Activated T-helper 1 cell treated with anti-CD3 and anti-CD28 coated beads, Interleukin-2, amount 50 U/mL, for 16 hours (primary cell): ENCODE results near the gene NUP62CL.
"Not testable (repeated sequence)": the region's sequence is repeated elsewhere in the genome, so short reads cannot be mapped to it uniquely, and the experiment has no call there.

ENCODE experiments used
- DNase-seq, 2 donors: peaks; one replicate each; pipeline ENCODE4 v3.0.0-alpha.2; 2020; ENCODE audit warnings: low read depth in 1 of 2, low spot score in 1 of 2

The NUP62CL gene

DNA sequence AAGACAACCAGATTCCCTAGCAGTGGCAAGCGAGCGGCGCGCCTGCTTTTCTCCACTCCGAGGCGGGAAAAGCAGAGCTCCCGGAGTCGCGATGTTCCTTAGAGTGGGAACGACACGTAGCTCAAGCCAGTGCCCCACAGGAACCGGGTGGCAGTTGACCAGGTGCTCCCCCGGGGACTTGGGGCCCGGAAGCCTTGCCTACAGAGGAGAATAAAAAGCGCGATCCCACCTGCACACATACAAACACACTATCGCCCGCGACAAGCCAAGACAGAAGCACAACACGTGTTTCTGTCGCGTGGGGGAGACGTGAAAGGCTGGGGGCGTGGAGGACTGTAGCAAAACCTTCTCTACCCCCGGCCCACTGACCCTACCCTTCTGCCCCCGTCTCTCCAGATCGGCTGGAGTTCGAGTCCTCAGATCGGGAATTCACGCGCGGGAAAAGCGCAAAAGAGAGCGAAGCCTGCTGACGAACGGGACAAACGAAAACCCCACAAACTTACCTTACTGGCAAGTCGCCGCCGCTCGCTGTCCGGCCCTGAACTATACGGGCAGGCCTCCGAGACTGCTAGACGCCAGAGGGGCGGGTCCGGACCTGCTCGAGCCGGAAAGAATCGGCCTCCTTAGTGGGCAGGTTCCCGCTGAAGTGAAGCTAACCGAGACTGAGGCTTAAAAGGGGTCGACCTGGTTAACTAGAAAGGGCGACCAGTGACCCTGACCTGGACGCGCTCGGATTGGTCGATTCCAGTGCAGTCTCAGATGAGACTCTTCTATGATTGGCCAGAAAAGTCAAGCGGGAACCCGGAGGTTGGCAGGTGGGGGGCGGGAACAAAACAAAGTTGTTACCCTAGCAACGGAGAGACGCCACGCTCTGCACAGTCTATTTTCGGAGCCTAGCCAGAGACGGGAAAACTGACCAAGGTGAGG lies at the start of gene NUP62CL, which contains the start of gene DNAAF6:
TSS of gene NUP62CL (minus strand) at position 664 of the 927 bp plus-strand sequence. CDS start 31,287 bp downstream, outside the sequence.
TSS of gene DNAAF6 (plus strand) at position 842 of the 927 bp plus-strand sequence. CDS start 6,265 bp downstream, outside the sequence.
- DNase-seq, result peak; percentile 17 to 39

DNA sequence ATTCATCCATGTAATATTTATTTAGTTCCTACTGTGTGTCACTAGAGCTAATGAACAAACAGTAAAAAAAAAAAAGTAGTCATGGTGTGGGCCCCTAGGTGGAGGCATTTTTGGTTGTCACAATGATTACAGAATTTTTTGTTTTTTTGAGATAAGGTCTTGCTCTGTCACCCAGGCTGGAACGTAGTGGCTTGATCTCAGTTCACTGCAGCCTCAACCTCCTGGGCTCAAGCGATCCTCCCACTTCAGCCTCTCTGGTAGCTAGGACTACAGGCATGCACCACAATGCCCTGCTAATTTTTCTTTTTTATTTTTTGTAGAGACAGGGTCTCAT lies 22.2 kb upstream of the NUP62CL start:
- DNase-seq, result no peak

GRCh38 chrX:107227780-107228485 lies 21.7 kb upstream of the NUP62CL start:
- DNase-seq, result no peak

GRCh38 chrX:107226757-107227156 lies 20.5 kb upstream of the NUP62CL start:
- DNase-seq, result no peak

- DNase-seq, result no peak
These were observed 7.2 kb upstream of the NUP62CL start for GRCh38 chrX:107213477-107213876.

DNA sequence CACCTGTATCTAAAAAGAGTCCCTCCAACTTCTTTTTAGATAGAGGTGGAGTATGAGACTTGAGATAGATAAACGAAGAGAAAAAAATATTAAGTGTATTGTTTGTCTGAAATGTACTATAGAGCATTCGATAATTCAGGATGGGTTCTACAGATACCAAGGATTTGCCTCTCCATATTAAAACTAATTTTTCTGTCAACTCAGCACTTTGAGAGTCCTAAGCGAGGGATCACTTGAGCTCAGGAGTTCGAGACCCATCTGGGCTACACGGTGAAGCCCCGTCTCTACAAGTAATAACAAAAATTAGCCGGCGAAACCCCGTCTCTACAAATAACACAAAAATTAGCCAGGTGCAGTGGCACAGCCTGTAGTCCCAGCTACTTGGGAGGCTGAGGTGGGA lies 1.7 kb upstream of the NUP62CL start:
- DNase-seq, result no peak

- DNase-seq, result no peak
These were observed 856 bp upstream of the NUP62CL start for GRCh38 chrX:107207089-107207488.

- DNase-seq, result no peak
These were observed 448 bp upstream of the NUP62CL start for GRCh38 chrX:107206697-107207065.

- DNase-seq, result no peak
These were observed 2.1 kb downstream of the NUP62CL start for GRCh38 chrX:107204068-107204605.

DNA sequence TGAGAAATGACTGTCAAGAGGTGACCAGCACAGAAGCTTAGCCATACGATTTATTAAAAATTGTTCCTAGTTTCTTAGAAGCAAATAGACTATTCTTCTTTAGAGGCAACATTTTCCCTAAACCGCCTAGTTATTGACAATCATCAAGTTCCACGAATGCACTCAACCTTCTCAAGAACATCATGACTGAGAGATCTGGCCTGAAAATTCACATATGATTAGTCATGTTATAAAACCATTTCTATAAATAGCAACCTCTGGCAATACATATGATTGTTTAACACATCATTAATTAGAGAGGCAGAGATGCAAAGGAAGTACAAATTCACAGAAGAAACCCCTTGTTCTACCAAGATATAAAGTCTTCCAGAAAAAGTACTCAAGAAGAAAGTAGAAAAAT lies 6.7 kb downstream of the NUP62CL start:
- no peak for DNase-seq

DNA sequence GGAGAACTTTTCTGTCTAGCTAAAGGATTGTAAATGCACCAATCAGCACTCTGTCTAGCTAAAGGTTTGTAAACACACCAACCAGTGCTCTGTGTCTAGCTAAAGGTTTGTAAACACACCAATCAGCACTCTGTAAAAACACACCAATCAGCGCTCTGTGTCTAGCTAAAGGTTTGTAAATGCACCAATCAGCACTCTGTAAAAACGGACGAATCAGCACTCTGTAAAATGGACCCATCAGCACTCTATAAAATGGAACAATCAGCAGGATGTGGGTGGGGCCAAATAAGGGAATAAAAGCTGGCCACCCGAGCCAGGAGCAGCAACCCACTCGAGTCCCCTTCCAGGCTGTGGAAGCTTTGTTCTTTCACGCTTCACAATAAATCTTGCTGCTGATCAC lies 8.2 kb downstream of the NUP62CL start:
- DNase-seq, result not testable (repeated sequence)

- DNase-seq, result no peak
These were observed 8.9 kb downstream of the NUP62CL start for GRCh38 chrX:107197319-107197718.

- DNase-seq, result no peak
These were observed 34.7 kb downstream of the NUP62CL start for GRCh38 chrX:107171369-107172102.

DNA sequence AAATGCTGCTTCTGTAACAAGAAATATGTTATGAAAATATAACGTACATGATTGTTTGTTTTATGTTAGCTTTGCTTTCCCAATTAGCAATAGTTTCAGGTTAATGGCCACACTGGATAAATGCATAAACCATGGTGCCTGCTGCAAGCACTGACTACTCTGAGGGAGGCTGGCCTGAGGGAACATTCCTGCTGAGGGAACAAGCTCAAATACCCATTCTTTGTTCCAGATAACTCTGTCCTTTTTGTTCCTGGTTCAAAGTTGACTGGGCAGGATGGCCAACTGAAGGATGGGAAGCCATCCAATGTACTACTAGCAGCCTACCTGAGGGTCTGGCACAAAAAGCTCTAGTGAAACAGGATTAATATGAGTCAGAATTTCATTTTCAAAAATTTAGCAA lies 37.5 kb downstream of the NUP62CL start:
- DNase-seq, result no peak

- DNase-seq, result no peak
These were observed 38.0 kb downstream of the NUP62CL start for GRCh38 chrX:107168257-107168656.

DNA sequence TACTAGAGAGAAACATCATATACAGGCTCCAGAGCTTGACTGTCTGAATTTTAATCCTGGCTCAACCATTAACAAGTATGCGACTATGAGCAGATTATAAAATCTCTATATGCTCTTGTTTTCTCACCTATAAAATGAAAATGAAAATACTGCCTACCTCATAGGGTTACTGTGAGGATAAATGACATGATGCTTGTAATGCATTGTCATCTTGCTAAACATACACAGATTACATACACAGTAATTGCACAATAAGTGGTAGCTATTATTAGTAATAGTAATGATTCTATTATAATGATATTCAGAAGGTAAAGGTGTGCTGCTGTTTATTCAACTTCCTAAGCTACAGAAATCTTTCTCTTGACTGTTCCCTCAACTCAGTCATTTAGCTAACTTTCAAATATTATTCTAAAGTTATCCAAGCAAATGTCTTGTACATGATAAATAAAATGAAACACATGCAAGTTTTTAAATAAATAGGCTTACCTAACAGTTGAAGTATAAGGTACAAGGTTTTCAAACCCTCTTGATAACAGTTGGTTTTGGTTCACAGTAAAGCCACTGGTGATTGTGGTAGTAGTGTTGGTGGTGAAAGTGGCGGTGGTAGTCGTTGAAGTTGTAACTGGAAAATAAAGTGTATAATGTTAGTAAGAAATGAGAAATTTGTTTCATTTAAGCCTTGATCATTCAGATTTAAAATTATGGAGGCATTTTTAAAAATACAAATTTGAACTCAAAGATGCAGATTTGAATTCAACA lies 38.9 kb downstream of the NUP62CL start:
- DNase-seq, result no peak

GRCh38 chrX:107157618-107158017 lies 48.6 kb downstream of the NUP62CL start:
- DNase-seq, result not testable (repeated sequence)

- DNase-seq, result not testable (repeated sequence)
These were observed 50.4 kb downstream of the NUP62CL start for GRCh38 chrX:107155621-107156430.

DNA sequence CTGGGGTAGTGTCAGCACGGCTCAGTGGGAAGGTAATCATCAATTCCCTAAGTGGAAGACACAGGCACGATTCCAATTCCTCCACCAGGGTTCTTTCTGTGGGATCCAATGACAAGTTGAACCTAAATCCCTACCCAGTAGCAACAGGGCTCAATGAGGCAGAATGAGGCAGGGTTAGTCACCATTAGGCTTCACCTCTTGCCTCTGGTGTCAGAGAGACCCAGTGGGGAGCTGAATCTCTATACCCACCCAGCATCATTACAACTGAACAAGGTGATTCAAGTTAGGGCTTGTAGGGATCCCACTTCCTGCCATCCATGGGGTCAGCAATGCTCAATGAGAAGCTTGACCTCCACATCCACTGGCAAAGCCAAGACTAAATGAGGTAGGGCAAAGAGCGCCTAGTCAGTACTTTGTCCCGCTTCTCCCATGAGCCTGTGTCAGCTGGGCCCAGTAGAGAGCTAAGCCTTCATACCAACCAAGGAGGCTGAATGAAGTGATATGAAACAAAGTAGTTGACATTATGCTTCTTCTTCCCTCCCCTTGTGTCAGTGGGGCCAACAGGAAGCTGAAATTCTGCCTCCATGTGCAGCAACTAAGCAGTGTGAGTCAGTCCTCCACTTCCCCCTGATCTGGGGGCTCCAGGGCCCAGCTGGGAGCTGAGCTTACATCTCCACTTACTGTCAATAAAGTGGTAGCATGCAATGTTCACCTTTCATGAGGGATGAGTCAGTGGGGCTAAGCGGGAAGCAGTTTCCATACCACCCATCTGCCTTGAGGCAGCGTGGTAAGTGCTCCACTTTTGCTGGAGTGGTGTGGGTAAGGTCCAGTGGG lies 51.2 kb downstream of the NUP62CL start:
- no peak for DNase-seq
